Stimulated activated CD4-positive, alpha-beta T cell treated with anti-CD3 and anti-CD28 coated beads, Interleukin-4, amount 100 ng/mL, for 1 hour (primary cell): Measurements from ENCODE around the gene RABGGTA.

Source experiments
- DNase-seq: peaks from one replicate; pipeline ENCODE4 v3.0.0-alpha.2; 2020

The RABGGTA gene

DNA sequence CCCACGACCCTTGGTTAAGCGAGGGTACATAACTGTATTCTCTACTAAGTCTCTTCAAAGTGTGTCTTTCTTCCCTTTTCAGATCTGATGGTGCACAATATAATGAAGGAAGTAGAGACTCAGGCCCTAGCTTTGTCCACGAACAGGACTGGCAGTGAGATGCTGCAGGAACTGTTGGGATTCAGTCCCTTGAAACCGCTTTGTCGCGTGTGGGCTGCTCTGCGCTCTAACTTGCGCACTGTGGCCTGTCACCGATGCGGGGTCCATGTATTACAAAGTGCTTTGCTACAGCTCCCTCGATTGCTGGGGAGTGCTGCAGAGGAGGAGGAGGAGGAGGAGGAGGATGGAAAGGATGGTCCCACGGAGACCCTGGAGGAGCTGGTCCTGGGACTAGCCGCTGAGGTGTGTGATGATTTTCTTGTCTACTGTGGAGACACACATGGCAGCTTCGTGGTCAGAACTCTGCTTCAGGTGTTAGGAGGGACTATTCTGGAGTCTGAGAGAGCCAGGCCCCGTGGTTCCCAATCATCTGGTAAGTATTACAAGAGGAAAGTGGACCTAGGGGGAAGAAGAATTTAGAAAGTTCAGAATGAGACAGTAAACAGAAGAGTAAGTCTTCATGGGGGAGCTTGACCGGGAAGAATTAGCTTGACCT is 29.1 kb upstream of the RABGGTA start:
- no peak for DNase-seq

DNA sequence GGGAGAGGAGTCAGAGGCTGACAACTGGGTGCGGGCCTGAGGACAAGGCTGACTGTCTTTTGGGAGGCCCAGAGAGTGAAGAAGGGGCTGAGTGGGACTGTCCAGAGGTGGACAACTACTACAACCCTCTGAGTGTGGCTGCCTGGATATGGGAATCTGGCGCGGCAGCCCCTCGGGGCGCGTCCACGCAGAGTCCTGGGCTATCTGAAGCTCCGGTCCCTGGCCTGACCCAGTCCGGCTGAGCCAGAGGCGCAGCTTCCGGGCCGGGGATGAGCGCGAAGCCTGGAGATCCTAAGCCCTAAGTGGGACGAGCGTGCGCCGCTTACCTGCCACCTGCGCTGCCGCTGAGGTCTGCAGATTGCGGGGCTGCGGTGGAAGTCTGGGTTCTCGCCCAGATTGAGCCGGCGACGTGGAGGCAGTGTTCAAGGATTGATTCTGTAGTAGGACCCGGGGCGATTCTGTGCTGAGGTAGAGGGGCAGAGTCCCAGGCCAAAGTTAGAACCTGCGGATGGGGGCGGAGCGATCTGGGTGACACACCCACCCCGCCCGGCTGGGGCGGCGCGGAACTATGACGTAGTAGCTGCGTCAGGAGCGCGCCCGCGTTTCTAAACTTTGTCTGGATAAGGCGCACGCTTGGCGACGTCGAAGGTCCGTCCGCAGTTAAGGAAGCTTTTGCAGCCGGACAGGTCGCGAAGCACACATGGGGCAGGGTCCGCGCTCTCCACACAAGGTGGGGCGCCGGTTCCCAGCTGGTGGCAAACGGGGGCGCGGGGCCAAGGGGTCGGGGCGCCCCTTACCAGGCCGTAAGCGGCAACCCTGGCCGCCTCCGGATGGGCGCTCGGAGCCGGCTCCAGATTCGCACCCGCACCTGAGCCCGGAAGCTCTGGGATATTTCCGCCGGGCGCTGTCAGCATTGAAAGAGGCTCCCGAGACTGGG is 28.1 kb upstream of the RABGGTA start, which contains the start of the genes DHRS1 and NOP9:
Gene DHRS1 (minus strand): TSS at position 526 of the 937 bp plus-strand sequence. CDS start 674 bp downstream, outside the sequence.
Gene NOP9 (plus strand): TSS at position 596 of the 937 bp plus-strand sequence. CDS start 105 bp downstream, at position 701.
- peak; percentile 93 for DNase-seq

GRCh38 chr14:24298892-24299254 is 27.5 kb upstream of the RABGGTA start:
- no peak for DNase-seq

GRCh38 chr14:24297190-24297964 is 26.0 kb upstream of the RABGGTA start:
- no peak for DNase-seq

DNA sequence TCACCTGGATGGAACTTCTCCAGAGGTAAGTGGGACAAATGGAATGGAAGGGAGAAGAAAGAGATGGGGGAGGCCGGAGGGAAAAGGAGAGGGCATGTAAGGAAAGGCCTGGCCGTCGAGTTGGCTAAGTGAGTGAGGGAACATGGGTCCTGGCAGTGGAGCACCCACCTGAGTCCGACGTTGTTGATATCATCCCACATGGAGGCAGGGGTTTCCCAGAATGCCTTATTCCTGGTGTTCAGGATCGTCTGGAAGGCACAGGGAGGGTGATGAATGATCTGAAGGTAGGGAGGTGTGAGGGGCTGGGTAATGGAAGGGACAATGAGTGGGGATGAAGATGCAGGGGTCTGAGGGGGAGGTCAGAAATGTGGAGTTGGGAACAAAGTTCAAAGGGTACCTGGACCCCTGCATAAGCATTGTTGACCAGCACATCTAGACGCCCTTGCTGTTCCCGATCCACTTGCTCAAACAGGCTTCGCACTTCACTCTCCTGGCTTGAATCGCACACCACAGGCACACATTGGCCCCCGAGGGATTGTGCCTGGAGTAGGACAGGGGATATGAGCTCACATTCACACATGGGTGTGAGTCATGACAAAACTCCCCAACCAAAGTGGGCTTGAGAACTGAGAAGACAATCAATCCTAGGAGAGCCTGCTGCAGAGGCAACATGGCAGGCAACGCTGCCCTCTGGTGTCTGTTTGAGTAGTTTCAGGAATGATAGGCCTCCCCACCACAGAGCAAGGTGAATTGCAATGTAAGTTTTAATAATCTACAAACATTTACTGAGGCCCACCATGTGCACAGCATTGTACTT is 25.2 kb upstream of the RABGGTA start:
- DNase-seq = peak; percentile 72

DNA sequence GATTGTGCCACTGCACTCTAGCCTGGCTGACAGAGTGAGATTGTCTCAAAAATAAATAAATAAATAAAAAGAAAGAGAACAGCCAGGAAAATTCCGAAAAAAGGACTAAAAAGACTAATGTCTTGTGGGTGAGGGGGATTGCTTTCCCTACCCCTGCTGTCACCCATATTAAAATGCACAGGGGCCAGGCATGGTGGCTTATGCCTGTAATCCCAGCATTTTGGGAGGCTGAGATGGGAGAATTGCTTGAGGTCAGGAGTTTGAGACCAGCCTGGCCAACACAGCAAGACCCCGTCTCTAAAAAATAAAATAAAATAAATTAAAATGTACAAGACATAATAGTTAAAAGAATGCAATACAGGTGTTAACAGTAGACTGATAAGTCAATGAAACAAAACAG is 22.1 kb upstream of the RABGGTA start:
- DNase-seq = no peak

DNA sequence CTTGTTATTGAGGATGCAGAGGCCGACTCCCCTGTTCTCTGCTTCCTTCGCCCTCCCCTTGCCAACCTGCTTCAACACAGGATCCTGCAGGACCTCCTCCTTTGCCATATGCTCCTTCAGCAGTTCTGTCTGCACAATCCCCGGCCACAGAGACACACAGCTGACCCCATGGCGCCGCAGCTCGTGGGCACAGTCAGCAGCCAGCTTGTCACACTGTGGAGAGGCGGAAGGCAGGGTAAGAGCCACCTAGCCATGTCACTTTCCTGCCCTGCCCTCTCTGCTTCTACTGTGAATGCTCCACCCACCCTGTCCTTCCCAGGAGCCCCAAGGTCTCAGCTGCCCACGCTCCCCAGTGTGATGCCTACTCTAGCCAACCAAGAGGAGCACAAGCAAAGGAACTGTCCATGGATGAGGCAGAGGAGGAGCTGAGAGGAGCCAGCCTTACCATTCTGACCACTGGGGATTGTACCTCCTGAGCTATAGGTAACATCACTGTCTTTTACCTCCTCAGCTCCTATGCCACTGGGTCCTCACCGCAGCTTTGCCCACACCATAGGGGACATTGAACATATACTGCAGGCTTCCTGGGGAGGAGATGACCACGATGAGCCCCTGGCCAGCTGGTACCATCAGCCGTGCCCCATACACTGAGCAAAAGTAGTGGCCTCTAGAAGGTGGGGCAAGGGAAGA is 20.9 kb upstream of the RABGGTA start:
- DNase-seq = no peak

- DNase-seq = no peak
Measured at GRCh38 chr14:24291446-24292117, 20.2 kb upstream of the RABGGTA start.

DNA sequence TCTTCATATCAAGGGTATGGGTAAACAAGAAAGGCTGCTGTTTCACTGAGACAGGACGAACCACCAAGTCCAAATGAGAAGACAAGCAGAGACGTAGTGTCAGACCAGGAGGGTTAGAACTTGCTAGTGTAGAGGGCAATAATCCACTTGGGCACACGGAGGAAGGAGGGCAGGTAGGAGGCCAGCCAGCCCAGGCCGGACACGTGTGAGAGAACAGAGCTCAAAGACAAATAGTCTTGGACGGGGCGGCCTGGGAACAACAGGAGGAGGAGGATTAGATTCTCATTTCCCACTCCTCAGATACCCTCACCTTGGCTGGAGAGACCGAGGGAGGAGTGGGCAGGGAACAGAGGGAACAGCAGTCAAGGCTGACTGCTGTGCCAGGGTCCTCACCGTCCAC is 19.3 kb upstream of the RABGGTA start:
- no peak for DNase-seq

GRCh38 chr14:24289649-24290280 is 18.4 kb upstream of the RABGGTA start:
- DNase-seq = peak; percentile 47

DNA sequence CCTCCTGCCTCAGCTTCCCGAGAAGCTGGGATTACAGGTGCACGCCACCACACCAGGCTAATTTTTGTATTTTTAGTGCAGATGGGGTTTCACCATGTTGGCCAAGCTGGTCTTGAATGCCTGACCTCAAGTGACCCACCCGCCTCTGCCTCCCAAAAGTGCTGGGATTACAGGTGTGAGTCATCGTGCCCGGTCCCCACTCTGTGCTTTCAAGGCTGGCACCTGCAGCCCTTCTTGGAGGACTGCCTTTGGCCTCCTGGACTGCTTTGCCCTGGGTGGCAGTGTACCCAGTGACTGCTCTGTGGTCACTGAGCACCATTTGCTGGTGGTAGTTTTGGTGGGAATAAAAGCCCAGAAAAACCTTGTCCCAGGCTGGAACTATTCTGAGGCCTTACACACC is 15.6 kb upstream of the RABGGTA start:
- no peak for DNase-seq

DNA sequence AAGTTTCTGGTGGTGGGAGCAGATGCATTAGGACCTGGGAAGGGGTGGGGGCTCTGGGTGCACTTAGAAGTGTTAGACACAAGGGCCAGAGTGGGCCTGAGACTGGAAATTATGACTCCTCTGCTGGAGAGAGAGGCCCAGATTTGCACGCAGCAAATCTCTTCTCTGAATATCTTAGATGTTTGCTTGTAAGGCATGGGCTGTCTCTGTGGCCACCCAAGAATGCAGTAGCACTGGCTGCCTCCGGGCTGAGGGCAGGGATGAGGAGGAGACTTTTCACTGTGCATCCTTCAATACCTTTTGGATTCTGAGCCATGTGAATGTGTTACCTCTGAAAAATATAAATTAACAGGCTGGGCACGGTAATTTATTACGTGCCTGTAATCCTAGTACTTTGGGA is 14.0 kb upstream of the RABGGTA start:
- DNase-seq = no peak

DNA sequence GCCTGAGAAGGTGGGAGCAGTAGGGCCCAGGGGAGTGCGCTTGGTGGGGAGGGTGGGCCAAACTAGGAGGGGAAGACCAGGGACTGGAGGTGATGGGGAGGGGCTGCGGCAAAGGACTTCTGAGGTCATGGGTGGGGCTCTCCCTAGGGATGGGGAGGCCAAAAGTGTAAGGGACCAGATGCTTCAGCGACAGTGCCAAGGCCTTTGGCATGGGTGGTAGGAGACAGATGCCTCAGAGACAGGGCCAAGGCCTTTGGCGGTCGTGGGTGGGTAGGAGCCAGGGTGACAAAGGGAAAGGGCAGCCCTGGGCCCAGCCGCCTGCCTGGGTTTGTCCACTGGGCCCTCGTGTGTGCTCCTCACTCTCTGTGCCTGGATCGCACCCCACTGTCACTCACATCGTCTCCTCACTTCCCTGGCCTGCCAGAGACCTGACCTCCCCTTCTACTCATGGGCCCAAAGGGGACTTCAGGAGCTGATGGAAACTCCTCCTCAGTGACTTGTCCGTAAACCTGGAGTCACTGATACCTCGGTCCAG is 13.2 kb upstream of the RABGGTA start:
- no peak for DNase-seq

DNA sequence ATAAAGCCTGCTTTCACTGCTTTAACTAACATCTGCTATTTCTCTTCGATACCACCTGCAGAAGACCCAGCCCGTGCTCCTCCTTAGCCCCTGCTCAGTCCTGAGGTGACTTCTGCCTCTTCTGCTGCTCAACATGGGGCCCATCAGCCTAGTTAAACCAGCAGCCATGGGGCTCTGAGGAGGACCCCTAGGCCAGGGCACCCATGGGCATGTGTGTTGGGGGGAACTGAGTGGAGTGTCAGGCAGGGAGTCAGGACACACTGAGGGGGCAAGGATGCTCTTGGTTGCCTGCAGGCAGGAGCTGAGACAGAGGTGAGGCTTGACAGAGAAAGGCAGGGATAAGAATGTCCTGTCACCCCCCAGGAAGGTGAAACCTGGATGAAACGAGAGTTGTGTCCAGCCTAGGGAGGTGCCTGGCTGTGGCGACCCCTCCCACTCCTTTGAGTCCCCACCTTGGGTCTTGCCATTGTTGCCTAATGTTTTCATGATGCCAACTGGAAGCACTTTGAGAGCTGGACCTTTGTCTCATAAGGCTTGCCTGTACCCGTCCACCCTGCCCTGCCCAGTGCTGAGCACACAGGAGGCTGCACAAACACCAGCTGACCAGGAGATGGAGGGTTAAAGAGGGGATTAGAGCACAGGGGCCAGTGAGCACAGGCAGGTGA is 12.5 kb upstream of the RABGGTA start:
- no peak for DNase-seq

DNA sequence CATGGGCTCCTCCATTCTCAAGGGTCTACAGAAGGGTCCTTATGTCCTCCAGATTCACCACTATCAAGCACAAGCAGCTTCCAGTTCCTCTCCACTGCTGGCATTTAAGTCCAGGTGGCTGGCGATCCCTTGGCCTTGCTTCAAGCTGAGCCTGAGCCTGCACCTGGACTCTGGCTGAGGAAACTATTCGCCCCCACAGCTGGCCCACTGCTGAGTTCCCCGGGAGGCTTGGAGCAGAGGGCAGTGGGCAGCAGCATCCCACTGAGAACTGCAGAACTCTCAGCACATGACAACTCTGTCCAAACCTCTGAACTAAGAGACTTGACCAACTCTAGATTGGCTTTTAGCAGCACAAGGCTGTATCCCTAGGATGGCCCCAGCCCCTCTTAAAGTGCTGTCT is 11.3 kb upstream of the RABGGTA start:
- no peak for DNase-seq

- no peak for DNase-seq
Measured at GRCh38 chr14:24281636-24282035, 10.2 kb upstream of the RABGGTA start.

- DNase-seq = no peak
Measured at GRCh38 chr14:24280797-24281460, 9.5 kb upstream of the RABGGTA start.

GRCh38 chr14:24279301-24280186 is 8.1 kb upstream of the RABGGTA start:
- DNase-seq = peak; percentile 53
